H1 (cell line): ENCODE measurements around the gene AUH. TPM values are rescaled to one million over a fixed set of nuclear protein-coding genes. Genes with fewer than 3 reads are reported as not detected.

Experiments
- CTCF ChIA-PET: fragments of 300-600 bp; sonication (Branson Sonifier 250); formaldehyde crosslinking; loops from one replicate; lab custom pipeline; 2021; ENCODE audit not compliant: partially characterized antibody; lab: Charles Lee
- POLR2A ChIA-PET: fragments of 300-600 bp; sonication (Branson Sonifier 250); formaldehyde crosslinking; loops from one replicate; lab custom pipeline; 2021; ENCODE audit warnings: inconsistent platforms; ENCODE audit not compliant: partially characterized antibody; lab: Charles Lee
- DNase-seq, 2 experiments: peaks; one replicate each; pipeline versions ENCODE4 v3.0.0 to v3.0.0-alpha.2; 2010 to 2022; ENCODE audit warnings: low spot score in 2 of 2, low read depth in 1 of 2, mixed read lengths in 1 of 2
- FAIRE-seq: peaks from 2 replicates; lab custom pipeline; 2011; peaks lifted over from hg19 to GRCh38; lab: Jason Lieb, UNC
- H2AFZ ChIP-seq: 2 replicates; pipeline ENCODE4 v1.8.1; 2012; ENCODE audit warnings: low read length, inconsistent platforms
- H2AK5ac ChIP-seq: 2 replicates; pipeline ENCODE4 v1.6.1; 2013; ENCODE audit warnings: low read depth, low read length
- H2BK120ac ChIP-seq: replicated peaks from 2 replicates; pipeline ENCODE3; 2013; ENCODE audit warnings: low read depth, low read length, inconsistent platforms
- H2BK12ac ChIP-seq: 2 replicates; pipeline ENCODE4 v1.6.1; 2013; ENCODE audit warnings: low read depth, low read length
- H2BK15ac ChIP-seq: 2 replicates; pipeline ENCODE4 v1.6.1; 2013; ENCODE audit warnings: low read length
- H2BK20ac ChIP-seq: 2 replicates; pipeline ENCODE4 v1.6.1; 2013; ENCODE audit warnings: low read length
- H2BK5ac ChIP-seq: 2 replicates; pipeline ENCODE4 v1.6.1; 2013; ENCODE audit warnings: low read depth, low read length
- H3K14ac ChIP-seq: 2 replicates; pipeline ENCODE4 v1.6.1; 2013; ENCODE audit warnings: inconsistent platforms; ENCODE audit not compliant: insufficient read length
- H3K18ac ChIP-seq: 2 replicates; pipeline ENCODE4 v1.6.1; 2013; ENCODE audit warnings: low read length; ENCODE audit errors: extremely low read depth
- H3K23ac ChIP-seq: 2 replicates; pipeline ENCODE4 v1.6.1; 2013; ENCODE audit warnings: inconsistent platforms; ENCODE audit not compliant: insufficient read length
- H3K23me2 ChIP-seq: 2 replicates; pipeline ENCODE4 v1.6.1; 2013; ENCODE audit warnings: low read depth, low read length
- H3K27ac ChIP-seq: 2 replicates; pipeline ENCODE4 v1.6.1; 2011; ENCODE audit warnings: low read depth, low read length, inconsistent platforms
- H3K27me3 ChIP-seq, 4 experiments: replicated peaks in 1 of 4; 1 replicate in 1 of 4; 2 replicates in 3 of 4; pipeline versions ENCODE4 v1.6.1 to v1.8.1; 2011 to 2013; ENCODE audit warnings: low read length in 3 of 4, mild to moderate bottlenecking in 3 of 4, inconsistent platforms in 2 of 4, mixed read lengths in 2 of 4, moderate library complexity in 1 of 4; ENCODE audit not compliant: control insufficient read depth in 3 of 4, insufficient read depth in 3 of 4; ENCODE audit errors: extremely low read depth in 1 of 4
- H3K36me3 ChIP-seq, 4 experiments: 2 replicates each; pipeline versions ENCODE4 v1.6.1 to v1.8.1; 2011 to 2013; ENCODE audit warnings: mild to moderate bottlenecking in 4 of 4, low read length in 3 of 4, moderate library complexity in 2 of 4, control low read depth in 1 of 4, inconsistent platforms in 1 of 4; ENCODE audit not compliant: insufficient read depth in 4 of 4, control insufficient read depth in 2 of 4
- H3K4ac ChIP-seq: replicated peaks from 2 replicates; pipeline ENCODE3; 2013; ENCODE audit warnings: low read length, low read depth, mixed read lengths, inconsistent platforms; ENCODE audit not compliant: insufficient read length
- H3K4me1 ChIP-seq, 4 experiments: replicated peaks in 1 of 4; 1 replicate in 1 of 4; 2 replicates in 3 of 4; pipeline versions ENCODE4 v1.6.1 to v1.8.1; 2011 to 2013; ENCODE audit warnings: low read length in 3 of 4, inconsistent platforms in 2 of 4, mixed read lengths in 1 of 4; ENCODE audit not compliant: insufficient read depth in 4 of 4, control insufficient read depth in 3 of 4
- H3K4me2 ChIP-seq, 2 experiments: 2 replicates each; pipeline versions ENCODE4 v1.6.1 to v1.8.1; 2011 to 2013; ENCODE audit warnings: low read depth in 2 of 2, low read length in 2 of 2, control low read depth in 1 of 2, inconsistent platforms in 1 of 2, mild to moderate bottlenecking in 1 of 2; ENCODE audit not compliant: insufficient read depth in 1 of 2
- H3K4me3 ChIP-seq, 4 experiments: fragments of 200-600, 300-600 bp in 1 of 4; sonication (generic), shearing (Covaris generic), sonication (Bioruptor Twin) in 1 of 4; 2 replicates each; pipeline versions ENCODE4 v1.5.1 to v1.8.1; 2011 to 2016; ENCODE audit warnings: low read length in 4 of 4, low read depth in 3 of 4, control low read depth in 2 of 4, inconsistent platforms in 2 of 4, mild to moderate bottlenecking in 2 of 4, mixed read lengths in 1 of 4, moderate library complexity in 1 of 4; ENCODE audit not compliant: insufficient read depth in 2 of 4; ENCODE audit errors: extremely low read depth in 1 of 4
- H3K56ac ChIP-seq: replicated peaks from 2 replicates; pipeline ENCODE3; 2013; ENCODE audit warnings: low read depth, mild to moderate bottlenecking, mixed read lengths, low read length, inconsistent platforms; ENCODE audit not compliant: insufficient read length
- H3K79me1 ChIP-seq: 2 replicates; pipeline ENCODE4 v1.6.1; 2013; ENCODE audit warnings: low read depth, low read length, control low read depth
- H3K79me2 ChIP-seq, 2 experiments: 2 replicates each; pipeline versions ENCODE4 v1.6.1 to v1.8.1; 2012 to 2013; ENCODE audit warnings: low read length in 2 of 2, mild to moderate bottlenecking in 2 of 2, inconsistent platforms in 1 of 2; ENCODE audit not compliant: insufficient read depth in 2 of 2, control insufficient read depth in 1 of 2
- H3K9ac ChIP-seq, 4 experiments: replicated peaks in 1 of 4; 1 replicate in 1 of 4; 2 replicates in 3 of 4; pipeline versions ENCODE4 v1.6.1 to v1.8.1; 2011 to 2013; ENCODE audit warnings: low read depth in 3 of 4, low read length in 3 of 4, control low read depth in 2 of 4, mild to moderate bottlenecking in 2 of 4, moderate library complexity in 2 of 4, inconsistent platforms in 1 of 4; ENCODE audit errors: extremely low read depth in 1 of 4
- H3K9me3 ChIP-seq, 2 experiments: 2 replicates each; pipeline versions ENCODE4 v1.6.1 to v1.8.1; 2012 to 2013; ENCODE audit warnings: mild to moderate bottlenecking in 2 of 2, moderate library complexity in 2 of 2, control low read depth in 1 of 2, inconsistent platforms in 1 of 2, low read depth in 1 of 2, low read length in 1 of 2, mixed read lengths in 1 of 2; ENCODE audit not compliant: insufficient read depth in 2 of 2
- H4K20me1 ChIP-seq, 2 experiments: replicated peaks in 1 of 2; 2 replicates each; pipeline versions ENCODE3 to v1.8.1; 2011 to 2013; ENCODE audit warnings: inconsistent platforms in 2 of 2, low read length in 2 of 2, mild to moderate bottlenecking in 1 of 2; ENCODE audit not compliant: insufficient read depth in 2 of 2, control insufficient read depth in 1 of 2
- H4K5ac ChIP-seq: 2 replicates; pipeline ENCODE4 v1.6.1; 2013; ENCODE audit warnings: low read length, low read depth, mixed read lengths, inconsistent platforms; ENCODE audit not compliant: insufficient read length
- H4K8ac ChIP-seq: 2 replicates; pipeline ENCODE4 v1.8.0; 2013; ENCODE audit warnings: mild to moderate bottlenecking, moderate library complexity, low read length, inconsistent platforms; ENCODE audit not compliant: insufficient read depth; ENCODE audit errors: extremely low read depth
- H4K91ac ChIP-seq: replicated peaks from 2 replicates; pipeline ENCODE3; 2013; ENCODE audit warnings: low read length, mixed read lengths, inconsistent platforms; ENCODE audit not compliant: insufficient read length
- CHD1 ChIP-seq: IDR thresholded peaks from 2 replicates; pipeline ENCODE4 v1.6.1; 2012; ENCODE audit warnings: low read depth, low read length, improper control_type of control experiment
- CHD2 ChIP-seq: IDR thresholded peaks from 2 replicates; pipeline ENCODE4 v1.6.1; 2012; ENCODE audit warnings: low read length, improper control_type of control experiment
- EGR1 ChIP-seq: IDR thresholded peaks from 2 replicates; pipeline ENCODE4 v1.6.1; 2011; ENCODE audit warnings: low read depth, low read length, borderline replicate concordance
- MAX ChIP-seq: IDR thresholded peaks from 2 replicates; pipeline ENCODE4 v1.6.1; 2012; ENCODE audit warnings: inconsistent platforms
- PHF8 ChIP-seq: fragments of 200-600 bp; sonication (generic); conservative IDR thresholded peaks from 2 replicates; pipeline ENCODE4 v1.7.1; 2012; ENCODE audit warnings: low read depth, mild to moderate bottlenecking, inconsistent platforms, low read length, moderate library complexity
- POU5F1 ChIP-seq: IDR thresholded peaks from 2 replicates; pipeline ENCODE4 v1.6.1; 2011; ENCODE audit warnings: low read depth, mild to moderate bottlenecking, low read length, moderate library complexity
- RBBP5 ChIP-seq: IDR thresholded peaks from 2 replicates; pipeline ENCODE4 v1.7.1; 2012; ENCODE audit warnings: low read depth, mild to moderate bottlenecking, inconsistent platforms, low read length, moderate library complexity, borderline replicate concordance
- SIN3A ChIP-seq, 2 experiments: IDR thresholded peaks in 1 of 2; conservative IDR thresholded peaks in 1 of 2; 2 replicates each; pipeline ENCODE4 v1.6.1; 2011 to 2012; ENCODE audit warnings: low read length in 2 of 2, improper control_type of control experiment in 1 of 2, low read depth in 1 of 2, mild to moderate bottlenecking in 1 of 2
- SIX5 ChIP-seq: IDR thresholded peaks from 2 replicates; pipeline ENCODE4 v1.6.1; 2011; ENCODE audit warnings: mild to moderate bottlenecking, low read depth, low read length
- SP4 ChIP-seq: IDR thresholded peaks from 2 replicates; pipeline ENCODE4 v1.6.1; 2012; ENCODE audit warnings: low read length, inconsistent platforms
- TBP ChIP-seq: IDR thresholded peaks from 2 replicates; pipeline ENCODE4 v1.6.1; 2011; ENCODE audit warnings: low read depth, low read length, improper control_type of control experiment
- TCF12 ChIP-seq: IDR thresholded peaks from 2 replicates; pipeline ENCODE4 v1.6.1; 2011; ENCODE audit warnings: low read depth, mild to moderate bottlenecking, low read length
- WGBS, 2 experiments: shearing (Covaris generic) in 1 of 2; methylation state at CpG; one replicate each; pipeline versions ENCODE4 v1.1.6 to v1.1.7; 2013 to 2015; ENCODE audit warnings: low lambda C conversion rate in 2 of 2, mixed read lengths in 2 of 2, inconsistent platforms in 1 of 2, low coverage in 1 of 2, missing lambda C conversion rate in 1 of 2; ENCODE audit not compliant: insufficient replicate concordance in 2 of 2, insufficient coverage in 1 of 2, insufficient read length in 1 of 2; ENCODE audit errors: extremely low coverage in 1 of 2, missing lambda C conversion rate in 1 of 2; 5-methylcytosine and 5-hydroxymethylcytosine counted together
- polyA plus RNA-seq, 7 experiments: library from polyadenylated mRNA; depleted of rRNA in 3 of 7; stranded (reverse) in 5 of 7; unstranded in 2 of 7; fragments of >200 nt in 5 of 7; fragments of 200-250 nt in 2 of 7; gene quantifications; 1 replicate in 5 of 7; 2 replicates in 1 of 7; 4 replicates in 1 of 7; pipeline versions ENCODE4 v1.2.1 to v1.2.3, GENCODE V29; 2011 to 2013; ENCODE audit warnings: missing spikeins in 2 of 7, mixed read lengths in 2 of 7
- total RNA-seq: library from RNA; stranded (reverse); fragmentation: NEBNext Ultra II Directional; extraction: Animal tissue kit (Norgen Biotek cat#: 25700); gene quantifications from 2 replicates; pipeline ENCODE4 v1.2.1, GENCODE V29; 2021

Gene AUH
- total and polyA plus RNA-seq, 2 of the 8 experiments (the other 6 are each of a cell fraction or from before 2014, with no cell fraction given), result 5.8 to 21.9 TPM

GRCh38 chr9:91364702-91365101, 3.0 kb upstream of the AUH start:
- TF ChIP-seq TBP (no peak), POU5F1 (no peak), TCF12 (no peak), SIN3A (conservative IDR thresholded peaks at IDR 0.05 in 1 of 2, IDR thresholded peaks at IDR 0.05 in 1 of 2; ENCODE audit: low read depth in 1 of 2, low read length in 2 of 2) (no peak), SP4 (no peak), EGR1 (no peak), RBBP5 (no peak), SIX5 (no peak), MAX (no peak), PHF8 (no peak), CHD2 (no peak), CHD1 (no peak)
- peaks cover 5 to 15% of the 10 kb centered on the region in 2 experiments for H3K79me2 ChIP-seq
- H4K5ac ChIP-seq, result no peak overlapping the region
- DNase-seq, result no peak
- H3K27ac ChIP-seq, result no peak overlapping the region
- peaks cover 4% of the 10 kb centered on the region; the same call in 1 of the 2 replicates for H3K23me2 ChIP-seq
- H3K9me3 ChIP-seq, result peaks cover 3 to 5% of the 10 kb centered on the region in 2 experiments; a peak in 3 of 4 replicates
- no peak overlapping the region for H2BK20ac ChIP-seq
- WGBS, 2 experiments, result 89% methylated on average over 3 of the region's 3 CpGs; no CpG with 5 or more reads in 1 of the 2 experiments
- no peak overlapping the region for H3K18ac ChIP-seq
- H2BK5ac ChIP-seq, result no peak overlapping the region
- H3K9ac ChIP-seq, result no peak overlapping the region
- H2AK5ac ChIP-seq, result no peak overlapping the region
- H3K27me3 ChIP-seq, result no peaks in the 10 kb centered on the region
- H4K20me1 ChIP-seq, result peaks cover 4 to 5% of the 10 kb centered on the region in 2 experiments
- no peak overlapping the region for H2BK15ac ChIP-seq
- no peak overlapping the region for H2AFZ ChIP-seq
- no peak overlapping the region for H4K91ac ChIP-seq
- H3K4me2 ChIP-seq, result no peak overlapping the region
- ChIA-PET POLR2A (no interaction called here), CTCF (interaction anchor here (1.4 kb wide), 1 partner anchor 13 kb away, joined by 3 read pairs; no protein-coding TSS in a partner anchor)
- H2BK120ac ChIP-seq, result no peak overlapping the region
- H3K14ac ChIP-seq, result no peak overlapping the region
- H3K56ac ChIP-seq, result no peak overlapping the region
- H4K8ac ChIP-seq, result no peak overlapping the region; the same call in 1 of the 2 replicates
- H3K36me3 ChIP-seq, result peaks cover 0 to 4% (median 0%) of the 10 kb centered on the region in 4 experiments; a peak in 2 of 8 replicates
- no peak overlapping the region for H2BK12ac ChIP-seq
- peaks cover 4 to 10% (median 9%) of the 10 kb centered on the region in 4 experiments; a peak in 6 of 7 replicates for H3K4me1 ChIP-seq
- FAIRE-seq, result no peak
- H3K4ac ChIP-seq, result no peak overlapping the region
- H3K4me3 ChIP-seq, result no peak overlapping the region
- H3K23ac ChIP-seq, result no peak overlapping the region
- peaks cover under 1% of the 10 kb centered on the region; the same call in 1 of the 2 replicates for H3K79me1 ChIP-seq
